ENCODE results near the gene PTHLH.

Gene PTHLH

DNA sequence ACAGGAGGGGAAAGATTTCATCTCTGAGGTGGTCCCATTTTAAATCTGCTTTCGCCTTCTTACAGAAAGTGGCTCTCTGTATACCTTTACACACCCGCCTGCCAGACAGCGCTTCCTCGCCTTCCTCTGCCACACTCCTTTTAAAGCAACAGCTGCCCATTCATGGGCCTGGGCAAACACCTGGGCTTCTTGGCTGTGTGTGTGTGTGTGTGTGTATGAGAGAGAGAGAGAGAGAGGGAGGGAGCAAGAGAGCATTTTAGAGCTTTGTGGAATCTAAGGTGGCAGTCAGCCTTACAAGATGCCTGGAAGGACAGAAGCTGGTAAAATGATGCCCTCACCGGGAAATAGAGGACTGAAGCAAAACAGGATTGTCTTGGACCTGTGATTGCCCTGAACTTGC, 20.0 kb downstream of the PTHLH start:
- no peaks in the 10 kb centered on the region for H3F3A ChIP-seq (ENCODE audit: insufficient read depth)
- no peak overlapping the region for H3K4me3 ChIP-seq (ENCODE audit: insufficient read depth, low read length, poor library complexity, severe bottlenecking)
- H3K36me3 ChIP-seq (ENCODE audit: low read length): no peaks in the 10 kb centered on the region
- H2AFZ ChIP-seq (ENCODE audit: low read depth, low read length, severe bottlenecking): no peak overlapping the region
- no peaks in the 10 kb centered on the region for H4K20me1 ChIP-seq (ENCODE audit: low read depth, low read length)
- no peak overlapping the region for H3K4me2 ChIP-seq (ENCODE audit: low read depth, low read length, poor library complexity, severe bottlenecking)
- TF ChIP-seq EZH2phosphoT487 (conservative IDR thresholded peaks at IDR 0.05; ENCODE audit: low read length) (no peak), CTCF (IDR thresholded peaks at IDR 0.05; ENCODE audit: insufficient read depth, low read length, poor library complexity, severe bottlenecking) (no peak)
- H3K9me3 ChIP-seq (ENCODE audit: insufficient read depth, low read length): no peaks in the 10 kb centered on the region
- no peak overlapping the region for H3K27ac ChIP-seq (ENCODE audit: low read depth, low read length)
- H3K9ac ChIP-seq (ENCODE audit: low read length): no peak overlapping the region
- no peaks in the 10 kb centered on the region for H3K27me3 ChIP-seq (ENCODE audit: low read length)
- H3K9me2 ChIP-seq (replicated peaks; ENCODE audit: insufficient read depth, low read length): no peaks in the 10 kb centered on the region
- H3K79me2 ChIP-seq (ENCODE audit: insufficient read depth, low read length): no peaks in the 10 kb centered on the region

- TF ChIP-seq CTCF (IDR thresholded peaks at IDR 0.05; ENCODE audit: insufficient read depth, low read length, poor library complexity, severe bottlenecking) (no peak), EZH2phosphoT487 (conservative IDR thresholded peaks at IDR 0.05; ENCODE audit: low read length) (no peak)
- H4K20me1 ChIP-seq (ENCODE audit: low read depth, low read length): no peaks in the 10 kb centered on the region
- H3K27ac ChIP-seq (ENCODE audit: low read depth, low read length): no peak overlapping the region
- H3K27me3 ChIP-seq (ENCODE audit: low read length): no peaks in the 10 kb centered on the region
- no peaks in the 10 kb centered on the region for H3F3A ChIP-seq (ENCODE audit: insufficient read depth)
- H3K4me2 ChIP-seq (ENCODE audit: low read depth, low read length, poor library complexity, severe bottlenecking): no peak overlapping the region
- H3K79me2 ChIP-seq (ENCODE audit: insufficient read depth, low read length): no peaks in the 10 kb centered on the region
- no peak overlapping the region for H2AFZ ChIP-seq (ENCODE audit: low read depth, low read length, severe bottlenecking)
- no peaks in the 10 kb centered on the region for H3K9me2 ChIP-seq (replicated peaks; ENCODE audit: insufficient read depth, low read length)
- no peaks in the 10 kb centered on the region for H3K9me3 ChIP-seq (ENCODE audit: insufficient read depth, low read length)
- H3K36me3 ChIP-seq (ENCODE audit: low read length): no peaks in the 10 kb centered on the region
- H3K4me3 ChIP-seq (ENCODE audit: insufficient read depth, low read length, poor library complexity, severe bottlenecking): no peak overlapping the region
- H3K9ac ChIP-seq (ENCODE audit: low read length): no peak overlapping the region
These were observed 20.6 kb downstream of the PTHLH start for GRCh38 chr12:27951898-27952297.

DNA sequence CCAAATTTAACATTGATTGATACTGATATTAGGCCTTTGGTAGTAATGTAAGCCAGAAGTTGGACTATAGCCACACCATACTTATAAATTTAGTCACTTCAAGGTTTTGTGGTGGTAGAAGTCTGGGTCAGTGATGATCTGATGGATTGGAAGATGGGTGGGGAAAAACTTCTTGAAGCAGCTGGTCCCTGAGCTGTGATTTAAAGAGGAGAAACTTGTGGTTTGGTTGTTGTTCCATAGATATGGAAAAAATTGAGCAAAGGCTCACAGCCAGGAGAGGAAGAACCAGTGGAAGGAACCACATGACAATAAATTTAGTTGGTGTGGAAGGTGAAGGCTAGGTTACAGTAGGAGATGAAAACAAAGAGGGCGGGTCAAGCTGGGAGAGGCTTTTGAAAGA, 26.1 kb downstream of the PTHLH start:
- Histone ChIP-seq H3K4me3 (ENCODE audit: insufficient read depth, low read length, poor library complexity, severe bottlenecking) (no peak overlapping the region), H3K36me3 (ENCODE audit: low read length) (no peaks in the 10 kb centered on the region), H3K4me2 (ENCODE audit: low read depth, low read length, poor library complexity, severe bottlenecking) (no peak overlapping the region), H4K20me1 (ENCODE audit: low read depth, low read length) (no peaks in the 10 kb centered on the region), H3K27me3 (ENCODE audit: low read length) (no peaks in the 10 kb centered on the region), H3K9me3 (ENCODE audit: insufficient read depth, low read length) (no peaks in the 10 kb centered on the region), H3K9ac (ENCODE audit: low read length) (no peak overlapping the region), H3K27ac (ENCODE audit: low read depth, low read length) (no peak overlapping the region), H3F3A (ENCODE audit: insufficient read depth) (no peaks in the 10 kb centered on the region), H2AFZ (ENCODE audit: low read depth, low read length, severe bottlenecking) (no peak overlapping the region), H3K9me2 (replicated peaks; ENCODE audit: insufficient read depth, low read length) (no peaks in the 10 kb centered on the region), H3K79me2 (ENCODE audit: insufficient read depth, low read length) (no peaks in the 10 kb centered on the region)
- TF ChIP-seq CTCF (IDR thresholded peaks at IDR 0.05; ENCODE audit: insufficient read depth, low read length, poor library complexity, severe bottlenecking): no peak
- no peak for TF ChIP-seq EZH2phosphoT487 (conservative IDR thresholded peaks at IDR 0.05; ENCODE audit: low read length)
